ENCODE measurements around the gene CELF2. TPM values are rescaled to one million over a fixed set of nuclear protein-coding genes. Genes with fewer than 3 reads are reported as not detected.

Gene CELF2
- total and polyA plus RNA-seq, 12 donors = 13.0 to 90.9 (median 80.9) TPM

- DNase-seq (no peak), ATAC-seq (no peak)
- Histone ChIP-seq H3K36me3 (peaks cover 0 to 100% (median 25%) of the 10 kb centered on the region in 9 donors), H3K4me3 (no peak overlapping the region), H3K27ac (no peak overlapping the region), H3K9me3 (no peaks in the 10 kb centered on the region), H3K4me1 (peaks cover 0 to 21% (median 16%) of the 10 kb centered on the region in 9 donors), H3K27me3 (no peaks in the 10 kb centered on the region)
- intact Hi-C loops (cut with DNase I) = loop anchor here in 5 of 10 donors (5.0 to 10.0 kb wide), 3 partner anchors 102 to 1040 kb away; no protein-coding TSS in a partner anchor
- 91 to 93% methylated on average over 5 of the region's 5 CpGs for WGBS, 2 donors
- TF ChIP-seq CTCF (IDR thresholded peaks at IDR 0.05) = no peak
These were observed 256.8 kb downstream of the CELF2 start for GRCh38 chr10:11274452-11274851.

- Histone ChIP-seq H3K36me3 (peaks cover 0 to 100% (median 31%) of the 10 kb centered on the region in 9 donors), H3K4me3 (no peak overlapping the region), H3K27me3 (no peaks in the 10 kb centered on the region), H3K9me3 (no peaks in the 10 kb centered on the region), H3K27ac (no peak overlapping the region), H3K4me1 (peaks cover 0 to 9% (median 5%) of the 10 kb centered on the region in 9 donors)
- no peak for ATAC-seq
- intact Hi-C loops (cut with DNase I) = loop anchor here in 4 of 10 donors (10.0 kb wide), 2 partner anchors 251 to 1041 kb away; no protein-coding TSS in a partner anchor
- 79 to 83% methylated on average over 12 of the region's 12 CpGs for WGBS, 2 donors
- DNase-seq = no peak
- TF ChIP-seq CTCF (IDR thresholded peaks at IDR 0.05) = no peak
These were observed 258.0 kb downstream of the CELF2 start for GRCh38 chr10:11275651-11276050.

GRCh38 chr10:11276449-11276990 is 258.8 kb downstream of the CELF2 start:
- 90 to 92% methylated on average over 10 of the region's 10 CpGs for WGBS, 2 donors
- Histone ChIP-seq H3K36me3 (peaks cover 0 to 99% (median 31%) of the 10 kb centered on the region in 9 donors), H3K27me3 (no peaks in the 10 kb centered on the region), H3K27ac (no peak overlapping the region), H3K4me1 (peaks cover 0 to under 1% (median 0%) of the 10 kb centered on the region in 9 donors), H3K4me3 (no peak overlapping the region), H3K9me3 (no peaks in the 10 kb centered on the region)
- no peak for TF ChIP-seq CTCF (IDR thresholded peaks at IDR 0.05)
- intact Hi-C loops (cut with DNase I) = loop anchor here in 4 of 10 donors (10.0 kb wide), 2 partner anchors 252 to 1042 kb away; no protein-coding TSS in a partner anchor
- ATAC-seq = no peak
- DNase-seq = no peak

GRCh38 chr10:11279314-11279713 is 261.6 kb downstream of the CELF2 start:
- Histone ChIP-seq H3K4me3 (no peak overlapping the region), H3K27ac (no peak overlapping the region), H3K4me1 (no peaks in the 10 kb centered on the region), H3K9me3 (no peaks in the 10 kb centered on the region), H3K36me3 (peaks cover 0 to 88% (median 24%) of the 10 kb centered on the region in 9 donors), H3K27me3 (no peaks in the 10 kb centered on the region)
- 82 to 86% methylated on average over 7 of the region's 7 CpGs for WGBS, 2 donors
- DNase-seq (no peak), ATAC-seq (no peak)
- intact Hi-C loops (cut with DNase I) = loop anchor here in 4 of 10 donors (10.0 kb wide), 2 partner anchors 255 to 1045 kb away; no protein-coding TSS in a partner anchor
- TF ChIP-seq CTCF (IDR thresholded peaks at IDR 0.05) = no peak
